Measurements from ENCODE around the gene STX1A. TPM values are rescaled to one million over a fixed set of nuclear protein-coding genes. Genes with fewer than 3 reads are reported as not detected.
"Not testable (repeated sequence)": the region's sequence is repeated elsewhere in the genome, so short reads cannot be mapped to it uniquely, and the experiment has no call there.

Gene STX1A
- total RNA-seq, 1 experiment from 2014 or later: 30.2 TPM

GRCh38 chr7:73736885-73737284 lies 17.4 kb upstream of the STX1A start:
- no peak for DNase-seq (ENCODE audit: low spot score)

DNA sequence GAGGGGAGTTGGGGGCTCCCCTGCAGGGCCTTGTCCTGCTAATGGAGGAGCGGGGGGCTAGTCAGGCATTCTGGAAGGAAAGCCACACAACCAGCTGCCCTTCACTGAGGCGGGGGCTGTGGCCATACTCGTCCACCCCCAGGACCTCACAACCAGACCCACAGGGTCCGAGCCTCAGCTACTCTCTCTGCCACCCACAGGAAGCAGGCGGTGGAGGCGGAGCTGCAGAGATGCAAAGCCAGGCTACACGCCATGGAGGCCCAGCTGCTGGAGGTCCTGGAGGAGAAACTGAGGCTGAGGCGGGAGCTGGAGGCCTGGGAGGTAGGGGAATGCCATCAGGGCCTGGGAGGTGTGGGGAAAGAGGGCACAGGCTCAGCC lies 16.0 kb upstream of the STX1A start:
- no peak for DNase-seq (ENCODE audit: low spot score)

- peak; percentile 99 for DNase-seq (ENCODE audit: low spot score)
Observed at GRCh38 chr7:73734619-73735527, 15.4 kb upstream of the STX1A start.

GRCh38 chr7:73732397-73732796 lies 12.9 kb upstream of the STX1A start:
- DNase-seq (ENCODE audit: low spot score): no peak

DNA sequence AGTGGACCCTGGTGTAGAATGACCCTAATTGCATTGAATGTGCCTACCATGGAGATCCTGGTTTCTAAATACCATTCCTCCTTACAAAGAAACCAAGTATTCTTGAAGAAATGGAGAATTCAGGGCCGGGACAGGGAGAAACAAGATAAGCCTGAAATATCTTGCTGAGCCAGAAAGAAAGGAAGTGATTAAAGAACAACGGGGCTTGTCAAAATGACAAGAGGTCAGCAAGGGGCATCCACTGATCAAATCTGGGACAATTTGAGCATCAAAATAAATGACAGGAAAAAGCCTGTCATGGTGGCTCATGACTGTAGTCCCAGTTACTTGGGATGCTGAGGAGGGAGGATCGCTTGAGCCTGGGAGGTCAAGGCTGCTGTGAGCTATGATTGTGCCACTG lies 11.0 kb upstream of the STX1A start:
- DNase-seq (ENCODE audit: low spot score): no peak

- no peak for DNase-seq (ENCODE audit: low spot score)
Observed at GRCh38 chr7:73728551-73728950, 9.1 kb upstream of the STX1A start.

- no peak for DNase-seq (ENCODE audit: low spot score)
Observed at GRCh38 chr7:73727952-73728351, 8.5 kb upstream of the STX1A start.

GRCh38 chr7:73726083-73726466 lies 6.6 kb upstream of the STX1A start:
- no peak for DNase-seq (ENCODE audit: low spot score)

- DNase-seq (ENCODE audit: low spot score): no peak
Observed at GRCh38 chr7:73723813-73724212, 4.3 kb upstream of the STX1A start.

GRCh38 chr7:73722785-73723184 lies 3.3 kb upstream of the STX1A start:
- no peak for DNase-seq (ENCODE audit: low spot score)

DNA sequence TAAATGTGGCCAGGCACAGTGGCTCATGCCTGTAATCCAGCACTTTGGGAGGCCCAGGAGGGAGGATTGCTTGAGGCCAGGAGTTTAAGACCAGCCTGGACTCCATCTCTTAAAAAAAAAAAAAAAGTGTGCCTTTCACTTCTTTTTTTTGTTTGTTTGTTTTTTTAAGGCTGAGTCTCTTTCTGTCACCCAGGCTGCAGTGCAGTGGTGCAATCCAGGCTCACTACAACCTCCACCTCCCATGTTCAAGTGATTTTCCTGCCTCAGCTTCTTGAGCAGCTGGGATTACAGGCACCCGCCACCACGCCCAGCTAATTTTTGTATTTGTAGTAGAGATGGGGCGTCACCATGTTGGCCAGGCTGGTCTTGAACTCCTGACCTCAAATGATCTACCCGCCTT lies 2.7 kb upstream of the STX1A start:
- not testable (repeated sequence) for DNase-seq (ENCODE audit: low spot score)

GRCh38 chr7:73721377-73721817 lies 1.9 kb upstream of the STX1A start:
- peak; percentile 87 for DNase-seq (ENCODE audit: low spot score)

- DNase-seq (ENCODE audit: low spot score): not testable (repeated sequence)
Observed at GRCh38 chr7:73720443-73720842, 974 bp upstream of the STX1A start.

DNA sequence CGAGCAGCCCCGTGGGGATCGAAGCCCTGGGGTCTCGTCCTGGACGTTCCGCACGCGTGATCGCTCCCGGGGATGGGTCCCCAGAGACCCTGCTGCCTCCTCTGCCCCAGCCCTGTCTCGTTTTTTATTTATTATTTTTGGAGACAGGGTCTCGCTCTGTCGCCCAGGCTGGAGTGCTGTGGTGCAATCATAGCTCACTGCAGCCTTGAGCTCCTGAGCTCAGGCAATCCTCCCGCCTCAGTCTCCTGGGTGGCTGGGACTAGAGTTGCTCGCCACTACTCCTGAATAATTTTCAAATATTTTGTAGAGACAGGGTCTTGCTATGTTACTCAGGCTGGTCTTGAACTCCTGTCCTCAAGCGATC lies 319 bp upstream of the STX1A start:
- DNase-seq (ENCODE audit: low spot score): no peak

DNA sequence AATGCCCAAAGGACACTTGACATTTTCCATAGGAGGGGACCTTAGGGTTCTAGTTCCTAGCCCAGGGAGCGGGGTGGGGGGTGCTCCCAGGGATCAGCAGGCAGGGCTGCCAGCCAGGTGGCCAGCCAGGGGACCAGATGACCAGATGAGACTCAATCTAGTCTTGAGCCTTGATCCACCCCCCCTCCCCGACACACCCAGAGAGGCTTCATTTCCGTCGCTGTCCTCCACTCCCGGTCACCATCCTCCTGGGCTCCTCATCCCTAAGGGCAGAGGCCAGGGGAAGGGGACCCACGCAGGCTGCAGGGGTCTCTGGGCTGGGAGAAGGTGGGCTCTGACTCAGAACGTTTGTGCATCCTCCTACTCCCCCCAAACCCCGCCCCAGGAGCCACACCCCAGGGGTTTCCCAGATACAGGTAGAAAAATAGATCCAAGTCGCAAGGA lies 1.0 kb downstream of the STX1A start:
- peak; percentile 78 for DNase-seq (ENCODE audit: low spot score)

GRCh38 chr7:73717991-73718405 lies 1.5 kb downstream of the STX1A start:
- DNase-seq (ENCODE audit: low spot score): peak; percentile 98

GRCh38 chr7:73717025-73717807 lies 2.3 kb downstream of the STX1A start:
- DNase-seq (ENCODE audit: low spot score): peak; percentile 47

DNA sequence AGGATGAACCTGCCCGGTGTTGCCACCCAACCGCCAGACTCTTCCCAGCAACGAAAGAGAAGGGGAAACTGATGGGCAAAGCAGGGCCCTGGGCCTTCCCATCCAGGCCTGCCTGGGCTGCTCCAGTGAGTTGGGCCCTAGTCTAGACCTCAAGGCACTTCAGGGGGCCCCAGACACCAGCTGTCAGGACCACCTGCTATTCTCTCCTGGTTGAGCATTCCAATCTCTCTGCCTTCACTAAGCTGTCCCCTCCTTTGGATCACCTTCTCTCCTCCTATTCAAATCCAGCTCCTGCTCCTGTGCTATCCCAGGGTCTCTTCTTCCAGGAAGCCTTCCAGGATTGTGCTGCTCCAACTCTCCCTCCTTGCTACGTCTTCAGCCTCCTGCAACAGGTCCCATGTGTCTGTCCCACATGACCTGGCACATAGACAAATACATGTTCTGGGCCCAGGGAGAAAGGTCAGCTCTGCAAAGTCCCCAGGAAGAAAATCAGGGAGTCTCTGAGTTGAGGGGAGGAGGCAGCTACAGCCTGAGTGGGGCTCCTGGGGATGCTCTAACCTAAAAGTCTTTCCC lies 3.1 kb downstream of the STX1A start:
- DNase-seq (ENCODE audit: low spot score): no peak

DNA sequence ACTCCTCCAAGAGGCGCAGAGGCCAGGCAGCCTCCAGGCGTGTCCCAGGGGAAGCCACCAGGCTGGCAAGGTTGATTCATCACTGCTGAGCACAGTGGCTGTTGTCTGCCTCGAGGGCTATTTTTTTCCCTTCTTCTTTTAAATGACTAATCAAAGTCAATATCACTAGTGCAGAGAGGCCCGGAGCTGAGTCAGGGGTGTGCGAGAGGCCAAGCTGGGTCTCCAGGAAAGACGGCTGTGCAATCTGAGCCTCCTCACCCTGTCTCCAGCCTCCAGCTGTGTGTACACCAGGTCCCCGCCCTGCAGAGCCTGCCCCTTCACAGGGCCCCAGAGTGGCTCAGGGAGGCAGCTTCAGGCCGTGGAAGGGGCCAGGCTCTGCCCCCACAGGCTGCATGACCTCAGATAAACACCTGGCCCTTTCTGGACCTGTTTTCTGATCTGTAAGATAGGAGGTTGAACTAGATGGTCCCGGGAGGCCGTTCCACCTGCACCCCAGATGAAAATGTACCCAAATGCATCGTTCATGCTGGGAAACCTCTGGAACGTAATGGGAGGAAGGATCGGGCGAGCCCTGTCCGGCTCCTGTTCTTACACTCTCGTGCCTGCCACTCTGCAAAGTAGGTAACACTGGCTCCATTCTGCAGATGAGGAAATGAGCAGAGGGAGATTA lies 3.7 kb downstream of the STX1A start:
- peak; percentile 99 for DNase-seq (ENCODE audit: low spot score)

DNA sequence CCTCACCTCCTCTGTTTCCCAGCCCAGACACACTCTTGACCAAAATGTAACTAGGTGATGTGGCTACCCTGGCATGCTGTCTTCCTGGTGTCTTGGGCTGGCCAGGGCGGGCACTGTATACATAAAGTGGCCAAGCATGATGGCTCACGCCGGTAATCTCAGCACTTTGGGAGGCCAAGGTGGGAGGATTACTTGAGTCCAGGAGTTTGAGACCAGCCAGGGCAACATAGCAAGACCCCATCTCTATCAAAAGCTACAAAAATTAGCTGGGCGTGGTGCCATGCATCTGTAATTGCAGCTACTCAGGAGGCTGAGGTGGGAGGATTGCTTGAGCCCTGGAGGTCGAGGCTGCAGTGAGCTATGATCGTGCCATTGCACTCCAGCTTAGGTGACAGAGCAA lies 6.2 kb downstream of the STX1A start:
- not testable (repeated sequence) for DNase-seq (ENCODE audit: low spot score)

GRCh38 chr7:73712773-73713172 lies 6.7 kb downstream of the STX1A start:
- no peak for DNase-seq (ENCODE audit: low spot score)

DNA sequence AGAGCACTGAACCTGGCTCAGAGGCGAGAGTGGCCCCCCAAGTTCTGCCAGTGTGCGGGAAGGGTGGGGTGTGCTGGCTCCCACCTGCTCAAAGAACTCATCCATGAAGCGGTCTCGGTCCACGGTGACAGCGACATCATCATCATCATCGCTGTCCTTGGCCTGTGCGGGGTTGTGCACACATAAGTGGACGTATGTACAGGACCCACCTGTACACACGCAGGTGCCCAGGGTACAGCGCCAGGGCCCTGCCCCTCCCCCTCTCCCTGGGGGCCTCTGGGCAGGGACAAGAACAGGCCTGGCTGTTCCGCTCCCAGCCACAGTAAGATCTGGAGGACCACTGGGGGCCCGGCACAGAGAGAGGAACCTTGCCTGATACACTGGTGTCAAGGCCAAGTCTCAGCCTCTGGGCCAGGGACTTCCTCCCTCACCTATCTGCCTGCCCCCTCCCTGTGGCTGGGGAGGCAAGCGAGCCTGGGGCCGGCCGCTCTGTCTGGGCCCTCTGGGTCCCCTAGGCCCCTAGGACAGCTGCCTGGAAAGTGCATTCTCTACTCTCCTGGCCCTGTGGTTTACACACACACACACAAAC lies 10.4 kb downstream of the STX1A start:
- no peak for DNase-seq (ENCODE audit: low spot score)

All from A172 (cell line).